GM21717 (cell line): ENCODE data around the gene TSPAN3.

Experiments used
- ATAC-seq: cut with Tn5 transposase; IDR thresholded peaks from one replicate; pipeline ENCODE4 v1.9.1; 2021; ENCODE audit warnings: mild to moderate bottlenecking, moderate library complexity; ENCODE audit not compliant: unreplicated experiment

TSPAN3 gene

DNA sequence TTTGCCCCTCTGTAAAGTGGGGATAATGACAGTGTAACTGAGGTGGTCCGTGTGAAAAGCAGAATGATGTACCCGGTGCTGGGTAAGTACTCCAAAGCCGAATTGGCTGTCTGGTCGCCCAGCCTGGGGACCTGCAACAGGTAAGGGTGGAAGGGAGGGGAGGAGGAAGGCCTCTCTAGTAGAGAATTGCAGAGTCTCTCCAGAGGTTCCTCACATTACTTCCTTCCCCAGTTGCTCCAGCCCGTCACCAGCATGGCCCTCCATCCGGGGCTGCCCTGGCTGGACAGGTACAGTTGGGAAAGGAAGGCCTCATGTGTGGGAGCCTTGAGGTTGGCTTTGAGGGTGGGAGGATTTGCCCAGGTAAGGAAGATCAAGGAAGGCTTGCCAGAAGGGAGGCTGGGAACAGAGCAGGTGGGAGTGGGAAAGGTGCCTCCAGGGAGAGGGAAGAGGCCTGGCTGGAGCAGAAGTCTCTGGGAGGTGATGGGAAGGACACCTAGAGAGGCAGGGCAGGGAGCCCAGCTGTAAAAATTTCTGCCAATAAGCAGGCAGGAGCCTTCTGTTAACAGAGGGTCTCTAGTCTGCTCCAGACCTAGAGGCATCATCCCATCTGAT is 77.7 kb downstream of the TSPAN3 start:
- ATAC-seq, result no peak

DNA sequence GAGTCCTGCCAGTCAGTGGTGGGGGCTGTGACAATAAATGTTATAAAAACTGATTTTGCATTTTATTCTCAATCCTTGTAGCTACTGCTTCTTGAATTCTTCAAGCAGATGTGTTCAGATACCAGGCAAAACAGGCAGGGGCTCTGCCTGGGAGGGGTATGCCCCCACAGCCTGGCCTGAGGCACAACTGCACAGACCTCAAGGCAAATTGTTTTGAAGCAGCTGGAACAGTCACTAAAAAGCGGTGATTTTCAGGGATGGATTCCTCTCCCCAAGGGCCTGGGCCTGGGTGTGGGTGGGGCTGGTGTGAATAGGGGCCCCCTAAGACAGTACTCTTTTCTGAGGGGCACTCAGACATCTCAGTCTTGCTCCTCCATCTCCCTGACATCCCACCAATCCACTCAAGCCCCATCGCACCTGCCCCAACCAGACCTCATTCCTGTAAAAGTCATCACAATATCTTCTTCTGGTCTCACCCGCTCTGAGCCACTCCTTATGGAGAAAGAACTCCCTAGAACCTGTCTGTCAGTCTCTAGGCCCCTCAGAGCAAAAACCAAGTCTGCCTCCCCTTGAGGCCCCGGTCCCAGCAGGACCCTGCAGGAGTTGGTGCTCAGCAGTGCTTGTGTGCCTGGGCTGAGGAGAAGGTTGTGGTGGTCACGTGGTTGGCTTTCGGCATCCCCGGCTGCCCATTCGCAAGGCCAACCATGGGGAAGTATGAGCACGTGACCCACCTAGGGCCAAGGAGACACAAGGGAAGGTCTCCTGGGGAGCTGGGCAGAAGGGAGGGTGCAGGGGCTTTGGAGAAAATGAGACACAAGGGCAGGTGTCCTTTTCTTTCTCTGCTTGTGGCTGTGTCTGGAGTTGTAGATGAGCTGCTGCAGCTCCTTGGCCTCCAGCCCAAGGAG is 78.9 kb downstream of the TSPAN3 start:
- no peak for ATAC-seq
